ENCODE measurements around the gene SKAP2. TPM values are rescaled to one million over a fixed set of nuclear protein-coding genes. Genes with fewer than 3 reads are reported as not detected.

The SKAP2 gene
- total and polyA plus RNA-seq, 2 of the 13 experiments (the other 11 are each of a cell fraction or from before 2014, with no cell fraction given), result 3.6 to 12.9 TPM

- TF ChIP-seq, protein P1, sequence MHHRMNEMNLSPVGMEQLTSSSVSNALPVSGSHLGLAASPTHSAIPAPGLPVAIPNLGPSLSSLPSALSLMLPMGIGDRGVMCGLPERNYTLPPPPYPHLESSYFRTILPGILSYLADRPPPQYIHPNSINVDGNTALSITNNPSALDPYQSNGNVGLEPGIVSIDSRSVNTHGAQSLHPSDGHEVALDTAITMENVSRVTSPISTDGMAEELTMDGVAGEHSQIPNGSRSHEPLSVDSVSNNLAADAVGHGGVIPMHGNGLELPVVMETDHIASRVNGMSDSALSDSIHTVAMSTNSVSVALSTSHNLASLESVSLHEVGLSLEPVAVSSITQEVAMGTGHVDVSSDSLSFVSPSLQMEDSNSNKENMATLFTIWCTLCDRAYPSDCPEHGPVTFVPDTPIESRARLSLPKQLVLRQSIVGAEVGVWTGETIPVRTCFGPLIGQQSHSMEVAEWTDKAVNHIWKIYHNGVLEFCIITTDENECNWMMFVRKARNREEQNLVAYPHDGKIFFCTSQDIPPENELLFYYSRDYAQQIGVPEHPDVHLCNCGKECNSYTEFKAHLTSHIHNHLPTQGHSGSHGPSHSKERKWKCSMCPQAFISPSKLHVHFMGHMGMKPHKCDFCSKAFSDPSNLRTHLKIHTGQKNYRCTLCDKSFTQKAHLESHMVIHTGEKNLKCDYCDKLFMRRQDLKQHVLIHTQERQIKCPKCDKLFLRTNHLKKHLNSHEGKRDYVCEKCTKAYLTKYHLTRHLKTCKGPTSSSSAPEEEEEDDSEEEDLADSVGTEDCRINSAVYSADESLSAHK (CRISPR knock-in tag; IDR thresholded peaks at IDR 0.05; ENCODE audit: borderline replicate concordance), result no peak
- TF ChIP-seq YEATS2 (CRISPR knock-in tag; IDR thresholded peaks at IDR 0.05; ENCODE audit: borderline replicate concordance) (no peak), ZNF556 (CRISPR knock-in tag; IDR thresholded peaks at IDR 0.05; ENCODE audit: borderline replicate concordance) (no peak), REXO4 (CRISPR knock-in tag; IDR thresholded peaks at IDR 0.05; ENCODE audit: borderline replicate concordance) (no peak)
Measured at GRCh38 chr7:26625286-26625685, 239.1 kb downstream of the SKAP2 start (continued).

GRCh38 chr7:26624839-26625238 is 239.6 kb downstream of the SKAP2 start:
- intact Hi-C loops (cut with micrococcal nuclease; ENCODE audit: unreplicated experiment) (no loop called here), in situ Hi-C loops (cut with HindIII; ENCODE audit: extremely low pct_ligation_motif_present, low pct_unique_long_range_greater_than_20kb) (no loop called here)
- ChIA-PET POLR2A (no interaction called here), CTCF (ENCODE audit: low intra/inter-chr PET ratio, low total read pairs) (no interaction called here)
- TF ChIP-seq ZNF792 (CRISPR knock-in tag; IDR thresholded peaks at IDR 0.05) (no peak), NCOA2 (CRISPR knock-in tag; IDR thresholded peaks at IDR 0.05) (no peak), ZNF720 (CRISPR knock-in tag; IDR thresholded peaks at IDR 0.05) (no peak), SOX13 (IDR thresholded peaks at IDR 0.05) (no peak), SOX13 (CRISPR knock-in tag; conservative IDR thresholded peaks at IDR 0.05 in 1 of 2, IDR thresholded peaks at IDR 0.05 in 1 of 2) (no peak)
- WGBS (ENCODE audit: low lambda C conversion rate), result 33% methylated on average over 11 of the region's 12 CpGs
- Histone ChIP-seq H3K4me3 (replicated peaks in 1 of 3; ENCODE audit: insufficient read depth in 1 of 3, low read depth in 2 of 3, low read length in 3 of 3) (no peak overlapping the region), H3K27ac (ENCODE audit: extremely low read length, insufficient read depth, low read length) (no peak overlapping the region), H3K9ac (ENCODE audit: insufficient read depth, low read depth, low read length) (no peak overlapping the region), H4K20me1 (ENCODE audit: insufficient read depth, low read length) (no peaks in the 10 kb centered on the region), H3K9me3 (ENCODE audit: low read length) (no peaks in the 10 kb centered on the region), H3K36me3 (replicated peaks in 1 of 2; ENCODE audit: control insufficient read depth in 1 of 2, insufficient read depth in 2 of 2, low read length in 2 of 2) (no peaks in the 10 kb centered on the region), H3K4me1 (ENCODE audit: insufficient read depth, low read length) (peaks cover 4% of the 10 kb centered on the region; the same call in 1 of the 2 replicates), H3K27me3 (ENCODE audit: control insufficient read depth in 1 of 2, insufficient read depth in 2 of 2, low read length in 2 of 2) (peaks cover 4 to 40% of the 10 kb centered on the region in 2 experiments; a peak in 4 of 5 replicates), H3K79me2 (ENCODE audit: insufficient read depth, low read length) (no peaks in the 10 kb centered on the region), H2AFZ (ENCODE audit: low read length) (no peak overlapping the region), H3K4me2 (ENCODE audit: low read depth, low read length) (no peak overlapping the region)
- DNase-seq (ENCODE audit: low spot score), result no peak
- no peak for FAIRE-seq
- ATAC-seq, result no peak
- BruUV-seq (replicated peaks), result no TSS peak
